HCT116 (cell line): ENCODE measurements around the gene DBNL. TPM values are rescaled to one million over a fixed set of nuclear protein-coding genes. Genes with fewer than 3 reads are reported as not detected.

Experiments
- ATF3 ChIP-seq: IDR thresholded peaks from 2 replicates; pipeline ENCODE4 v1.6.1; 2012
- CBX3 ChIP-seq: IDR thresholded peaks from 2 replicates; pipeline ENCODE4 v1.6.1; 2012; ENCODE audit warnings: low read depth
- ELF1 ChIP-seq: IDR thresholded peaks from 2 replicates; pipeline ENCODE4 v1.6.1; 2012; ENCODE audit warnings: low read depth, borderline replicate concordance
- EZH2 ChIP-seq: fragments of 200-600 bp; sonication (generic); IDR thresholded peaks from 2 replicates; pipeline ENCODE4 v1.6.1; 2017; ENCODE audit warnings: antibody characterized with exemption, mixed run types
- FOSL1 ChIP-seq: IDR thresholded peaks from 2 replicates; pipeline ENCODE4 v1.6.1; 2012; ENCODE audit warnings: low read depth
- JUND ChIP-seq: IDR thresholded peaks from 2 replicates; pipeline ENCODE4 v1.6.1; 2012
- REST ChIP-seq: IDR thresholded peaks from 2 replicates; pipeline ENCODE4 v1.6.1; 2012; ENCODE audit warnings: low read depth
- SIN3A ChIP-seq: IDR thresholded peaks from 2 replicates; pipeline ENCODE4 v1.6.1; 2012; ENCODE audit warnings: low read depth
- YY1 ChIP-seq: IDR thresholded peaks from 2 replicates; pipeline ENCODE4 v1.6.1; 2011; ENCODE audit warnings: low read length, low read depth, moderate library complexity, mild to moderate bottlenecking; ENCODE audit not compliant: insufficient replicate concordance; ENCODE audit errors: extremely low read depth
- ZBTB33 ChIP-seq: IDR thresholded peaks from 2 replicates; pipeline ENCODE4 v1.6.1; 2011; ENCODE audit warnings: mild to moderate bottlenecking, low read length, moderate library complexity; ENCODE audit not compliant: insufficient replicate concordance; ENCODE audit errors: extremely low read depth
- total RNA-seq: library from RNA; stranded (reverse); gene quantifications from one replicate; pipeline ENCODE4 v1.2.1, GENCODE V29; 2021; ENCODE audit not compliant: unreplicated experiment

DBNL gene
- total RNA-seq, 1 experiment from 2014 or later: 39.4 TPM

GRCh38 chr7:44059219-44060090 is 15.0 kb downstream of the DBNL start (continued):
- TF ChIP-seq REST (no peak), ELF1 (no peak), ATF3 (no peak), ZBTB33 (no peak), CBX3 (no peak), JUND (no peak), EZH2 (no peak), YY1 (no peak), SIN3A (no peak), FOSL1 (no peak)
